Ishikawa (cell line): Measurements from ENCODE around the gene FCN2.

Source experiments
- EGR1 ChIP-seq: IDR thresholded peaks from 2 replicates; pipeline ENCODE4 v1.6.1; 2012
- EP300 ChIP-seq: IDR thresholded peaks from 2 replicates; pipeline ENCODE4 v1.6.1; 2012; ENCODE audit warnings: borderline replicate concordance
- FOXM1 ChIP-seq: IDR thresholded peaks from 2 replicates; pipeline ENCODE4 v1.6.1; 2012; ENCODE audit warnings: low read depth, borderline replicate concordance
- NFIC ChIP-seq: IDR thresholded peaks from 2 replicates; pipeline ENCODE4 v1.6.1; 2012
- RAD21 ChIP-seq: IDR thresholded peaks from 2 replicates; pipeline ENCODE4 v1.6.1; 2012; ENCODE audit warnings: low read depth
- REST ChIP-seq: IDR thresholded peaks from 2 replicates; pipeline ENCODE4 v1.6.1; 2012; ENCODE audit warnings: low read depth, mild to moderate bottlenecking
- TAF1 ChIP-seq: IDR thresholded peaks from 2 replicates; pipeline ENCODE4 v1.6.1; 2012; ENCODE audit warnings: low read depth, mild to moderate bottlenecking
- TCF12 ChIP-seq: IDR thresholded peaks from 2 replicates; pipeline ENCODE4 v1.6.1; 2012; ENCODE audit warnings: low read depth
- TEAD4 ChIP-seq: IDR thresholded peaks from 2 replicates; pipeline ENCODE4 v1.6.1; 2012
- YY1 ChIP-seq: IDR thresholded peaks from 2 replicates; pipeline ENCODE4 v1.6.1; 2012; ENCODE audit warnings: low read depth
- TF ChIP-seq, protein P1 (sequence below): IDR thresholded peaks from 2 replicates; pipeline ENCODE4 v1.6.1; 2012
- TF ChIP-seq, protein P2 (sequence below): IDR thresholded peaks from 2 replicates; pipeline ENCODE4 v1.6.1; 2012

DNA sequence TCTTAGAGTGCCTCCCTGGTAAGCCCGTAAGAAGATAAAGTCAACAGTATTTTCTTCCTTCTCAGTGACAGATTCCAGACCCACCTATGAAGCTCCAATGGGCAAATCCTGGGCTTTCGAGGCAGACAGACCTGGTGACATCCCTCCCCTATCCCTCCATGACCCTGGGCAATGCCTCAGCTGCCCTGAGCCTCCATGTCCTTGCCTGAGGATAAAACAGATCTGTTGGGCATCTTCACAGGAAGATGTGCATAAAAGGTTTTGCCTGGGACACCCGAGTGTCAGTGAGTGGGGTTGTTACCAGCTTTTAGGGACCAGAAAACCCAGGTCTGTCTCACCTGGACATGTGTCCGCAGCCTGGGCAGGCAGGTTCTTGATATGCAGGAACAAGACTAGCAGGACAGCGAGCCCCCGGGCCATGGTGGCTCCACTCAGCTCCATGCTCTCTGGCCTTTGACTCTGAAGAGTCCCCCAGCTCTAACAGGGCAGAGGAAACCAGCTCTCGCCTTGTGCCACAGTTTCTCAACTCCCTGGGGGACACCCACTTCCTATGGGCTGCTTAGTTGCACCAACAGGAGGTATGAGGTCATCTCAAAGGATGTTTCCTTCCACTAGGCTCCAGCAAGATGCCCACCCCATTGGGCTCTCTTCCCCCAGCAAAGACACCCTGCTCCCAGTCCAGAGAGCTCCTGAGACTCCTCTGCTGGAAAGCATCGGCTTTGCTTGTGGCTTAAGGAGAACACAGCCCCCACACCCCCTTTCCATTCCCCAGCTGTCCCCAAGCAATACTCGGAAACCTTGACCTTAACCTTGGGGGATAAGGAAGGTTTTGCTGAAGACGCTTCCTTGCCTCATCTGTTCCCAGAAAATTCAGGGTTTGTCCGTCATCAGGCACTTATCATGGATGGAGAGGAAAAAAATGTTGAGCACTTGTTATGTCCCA, 37.1 kb downstream of the FCN2 start, which contains the start of gene FCN1:
- TF ChIP-seq, protein P1, sequence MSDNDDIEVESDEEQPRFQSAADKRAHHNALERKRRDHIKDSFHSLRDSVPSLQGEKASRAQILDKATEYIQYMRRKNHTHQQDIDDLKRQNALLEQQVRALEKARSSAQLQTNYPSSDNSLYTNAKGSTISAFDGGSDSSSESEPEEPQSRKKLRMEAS, result no peak
- TF ChIP-seq RAD21 (no peak), EP300 (no peak), TAF1 (no peak), REST (no peak), TCF12 (no peak), FOXM1 (no peak), TEAD4 (no peak), EGR1 (no peak), YY1 (no peak), NFIC (no peak)
- TF ChIP-seq, protein P2, sequence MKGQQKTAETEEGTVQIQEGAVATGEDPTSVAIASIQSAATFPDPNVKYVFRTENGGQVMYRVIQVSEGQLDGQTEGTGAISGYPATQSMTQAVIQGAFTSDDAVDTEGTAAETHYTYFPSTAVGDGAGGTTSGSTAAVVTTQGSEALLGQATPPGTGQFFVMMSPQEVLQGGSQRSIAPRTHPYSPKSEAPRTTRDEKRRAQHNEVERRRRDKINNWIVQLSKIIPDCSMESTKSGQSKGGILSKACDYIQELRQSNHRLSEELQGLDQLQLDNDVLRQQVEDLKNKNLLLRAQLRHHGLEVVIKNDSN, result no peak
